Naive thymus-derived CD8-positive, alpha-beta T cell (primary cell): ENCODE results near the gene PCDHGA8. TPM values are rescaled to one million over a fixed set of nuclear protein-coding genes. Genes with fewer than 3 reads are reported as not detected.
"Not testable (repeated sequence)": the region's sequence is repeated elsewhere in the genome, so short reads cannot be mapped to it uniquely, and the experiment has no call there.

Experiments
- ATAC-seq, 2 donors: fragments of 150-1000 bp; cut with Tn5 transposase in 1 of 2; sonication (Bioruptor Pico), chemical (Tn5 transposase) in 1 of 2; 1 replicate in 1 of 2; 2 replicates in 1 of 2; pipeline ENCODE4 v1.10.0; 2021; ENCODE audit warnings: mild to moderate bottlenecking in 2 of 2, moderate library complexity in 2 of 2
- POLR2A ChIA-PET: fragments of 350-600 bp; sonication (Branson Sonifier 250); formaldehyde crosslinking; loops from one replicate; lab custom pipeline; 2021; ENCODE audit warnings: antibody characterized with exemption; lab: Charles Lee
- DNase-seq, 10 donors: peaks; one replicate each; pipeline versions ENCODE4 v3.0.0 to v3.0.0-alpha.2; 2020 to 2022
- H3K27ac Mint-ChIP-seq, 10 donors: one replicate each; pipeline ENCODE4 v1.8.0; 2020 to 2022; ENCODE audit warnings: mild to moderate bottlenecking in 10 of 10, mixed read lengths in 10 of 10, moderate library complexity in 4 of 10, inconsistent platforms in 1 of 10
- H3K27me3 Mint-ChIP-seq, 5 donors: one replicate each; pipeline ENCODE4 v1.8.0; 2021 to 2022; ENCODE audit warnings: mixed read lengths in 5 of 5
- H3K36me3 Mint-ChIP-seq, 3 donors: one replicate each; pipeline ENCODE4 v1.8.0; 2020 to 2022; ENCODE audit warnings: mixed read lengths in 3 of 3, mild to moderate bottlenecking in 2 of 3, inconsistent platforms in 1 of 3
- H3K4me1 Mint-ChIP-seq, 4 donors: one replicate each; pipeline ENCODE4 v1.8.0; 2021 to 2022; ENCODE audit warnings: mixed read lengths in 4 of 4
- H3K4me3 Mint-ChIP-seq, 10 donors: one replicate each; pipeline ENCODE4 v1.8.0; 2020 to 2022; ENCODE audit warnings: mild to moderate bottlenecking in 10 of 10, mixed read lengths in 10 of 10, moderate library complexity in 6 of 10, inconsistent platforms in 1 of 10
- H3K9me3 Mint-ChIP-seq, 9 donors: one replicate each; pipeline ENCODE4 v1.8.0; 2020 to 2022; ENCODE audit warnings: mixed read lengths in 9 of 9, mild to moderate bottlenecking in 3 of 9, inconsistent platforms in 1 of 9, moderate library complexity in 1 of 9
- polyA plus RNA-seq, 3 donors: library from polyadenylated mRNA; unstranded; fragments of 300-500 nt; fragmentation: Illumina TruSeq; gene quantifications; one replicate each; pipeline ENCODE4 v1.2.3, GENCODE V29; 2021
- total RNA-seq, 8 experiments: library from RNA in 2 of 8; stranded (reverse) in 2 of 8; gene quantifications; one replicate each; pipeline ENCODE4 v1.2.3 and lab custom pipeline; 2021 to 2026

Gene PCDHGA8
- total and polyA plus RNA-seq, 5 experiments from 2014 or later, result 0.16 to 0.22 TPM; not detected in 3

- Mint-ChIP-seq H3K36me3 (peaks cover 19 to 49% (median 37%) of the 10 kb centered on the region in 3 donors), H3K9me3 (peaks cover 0 to 77% (median 37%) of the 10 kb centered on the region in 9 donors), H3K27ac (peak overlapping the region in 1 of 10 donors; percentile 24), H3K27me3 (peaks cover 40 to 83% (median 67%) of the 10 kb centered on the region in 5 donors)
- DNase-seq, H3K4me3 Mint-ChIP-seq, POLR2A ChIA-PET, H3K4me1 Mint-ChIP-seq, ATAC-seq: not testable (repeated sequence)
Observed at GRCh38 chr5:141394401-141395187, 2.2 kb downstream of the PCDHGA8 start.

- POLR2A ChIA-PET, H3K4me1 Mint-ChIP-seq: not testable (repeated sequence)
- peak within 1 kb of the TSS in 1 of 10 donors; percentile 79 for H3K27ac Mint-ChIP-seq
- H3K36me3 Mint-ChIP-seq, result peaks cover 19 to 49% (median 29%) of the 10 kb centered on the region in 3 donors
- peak within 1 kb of the TSS; percentile 38 to 67 (median 57) for H3K4me3 Mint-ChIP-seq
- DNase-seq (peak in 4 of 10 donors; percentile 18 to 50 (median 34)), ATAC-seq (peak; percentile 84 to 85)
- peaks cover 0 to 71% (median 31%) of the 10 kb centered on the region in 9 donors for H3K9me3 Mint-ChIP-seq
- H3K27me3 Mint-ChIP-seq, result peaks cover 38 to 80% (median 58%) of the 10 kb centered on the region in 5 donors
Observed at GRCh38 chr5:141397756-141398551, 5.5 kb downstream of the PCDHGA8 start, which contains the start of gene PCDHGB5. Gene PCDHGB5 (plus strand): TSS chr5:141397947. CDS start chr5:141398128, 181 bp downstream.

GRCh38 chr5:141398608-141399007 is 6.2 kb downstream of the PCDHGA8 start:
- no peak for DNase-seq
- ATAC-seq, result no peak
- POLR2A ChIA-PET, result no interaction called here
- Mint-ChIP-seq H3K36me3 (peaks cover 18 to 48% (median 26%) of the 10 kb centered on the region in 3 donors), H3K4me1 (no peaks in the 10 kb centered on the region), H3K4me3 (no peak overlapping the region), H3K9me3 (peaks cover 0 to 71% (median 29%) of the 10 kb centered on the region in 9 donors), H3K27me3 (peaks cover 40 to 80% (median 61%) of the 10 kb centered on the region in 5 donors), H3K27ac (peak overlapping the region in 1 of 10 donors; percentile 79)

- Mint-ChIP-seq H3K4me1 (no peaks in the 10 kb centered on the region), H3K27me3 (peaks cover 42 to 80% (median 63%) of the 10 kb centered on the region in 5 donors), H3K9me3 (peaks cover 0 to 72% (median 26%) of the 10 kb centered on the region in 9 donors), H3K27ac (peak overlapping the region in 2 of 10 donors; percentile 21 to 33), H3K4me3 (peak overlapping the region in 3 of 10 donors; percentile 7 to 36 (median 17)), H3K36me3 (peaks cover 14 to 50% (median 29%) of the 10 kb centered on the region in 3 donors)
- ATAC-seq (no peak), DNase-seq (no peak)
- POLR2A ChIA-PET, result no interaction called here
Observed at GRCh38 chr5:141399555-141400258, 7.3 kb downstream of the PCDHGA8 start.

- Mint-ChIP-seq H3K36me3 (peaks cover 7 to 45% (median 24%) of the 10 kb centered on the region in 3 donors), H3K9me3 (peaks cover 0 to 73% (median 30%) of the 10 kb centered on the region in 9 donors), H3K4me3 (peak within 1 kb of the TSS; percentile 43 to 77 (median 60)), H3K4me1 (no peaks in the 10 kb centered on the region), H3K27ac (no peak within 1 kb of the TSS), H3K27me3 (peaks cover 45 to 84% (median 63%) of the 10 kb centered on the region in 5 donors)
- POLR2A ChIA-PET, result no interaction called here
- ATAC-seq, result no peak
- no peak for DNase-seq
Observed at GRCh38 chr5:141402553-141403243, 10.3 kb downstream of the PCDHGA8 start, which contains the start of gene PCDHGA9. Gene PCDHGA9 (plus strand): TSS chr5:141402778. CDS start chr5:141402953, 175 bp downstream.

- DNase-seq (no peak), ATAC-seq (no peak)
- Mint-ChIP-seq H3K36me3 (peaks cover 7 to 50% (median 25%) of the 10 kb centered on the region in 3 donors), H3K9me3 (peaks cover 0 to 80% (median 34%) of the 10 kb centered on the region in 9 donors), H3K4me1 (peaks cover 0 to 2% (median 2%) of the 10 kb centered on the region in 4 donors), H3K27ac (no peak overlapping the region), H3K27me3 (peaks cover 50 to 91% (median 67%) of the 10 kb centered on the region in 5 donors), H3K4me3 (peak overlapping the region in 1 of 10 donors; percentile 7)
- POLR2A ChIA-PET, result no interaction called here
Observed at GRCh38 chr5:141403387-141403786, 11.0 kb downstream of the PCDHGA8 start.

- Mint-ChIP-seq H3K36me3 (peaks cover 6 to 49% (median 27%) of the 10 kb centered on the region in 3 donors), H3K27ac (peak within 1 kb of the TSS in 2 of 10 donors; percentile 9 to 34), H3K4me3 (peak within 1 kb of the TSS; percentile 43 to 78 (median 61)), H3K27me3 (peaks cover 46 to 78% (median 67%) of the 10 kb centered on the region in 5 donors), H3K9me3 (peaks cover 0 to 67% (median 41%) of the 10 kb centered on the region in 9 donors)
- DNase-seq, result peak in 4 of 10 donors; percentile 28 to 38 (median 33)
- POLR2A ChIA-PET, H3K4me1 Mint-ChIP-seq: not testable (repeated sequence)
- peak; percentile 67 to 71 for ATAC-seq
Observed at GRCh38 chr5:141407790-141408505, 15.5 kb downstream of the PCDHGA8 start, which contains the start of gene PCDHGB6. Gene PCDHGB6 (plus strand): TSS chr5:141408021. CDS start chr5:141408203, 182 bp downstream.

GRCh38 chr5:141409598-141410306 is 17.3 kb downstream of the PCDHGA8 start:
- peaks cover 9 to 21% (median 13%) of the 10 kb centered on the region in 4 donors for H3K4me1 Mint-ChIP-seq
- no peak overlapping the region for H3K27ac Mint-ChIP-seq
- no peak for ATAC-seq
- peaks cover 10 to 48% (median 24%) of the 10 kb centered on the region in 3 donors for H3K36me3 Mint-ChIP-seq
- peak overlapping the region in 1 of 10 donors; percentile 63 for H3K4me3 Mint-ChIP-seq
- H3K27me3 Mint-ChIP-seq, result peaks cover 49 to 78% (median 67%) of the 10 kb centered on the region in 5 donors
- POLR2A ChIA-PET, result no interaction called here
- no peak for DNase-seq
- peaks cover 0 to 68% (median 44%) of the 10 kb centered on the region in 9 donors for H3K9me3 Mint-ChIP-seq

- Mint-ChIP-seq H3K36me3 (peaks cover 14 to 46% (median 23%) of the 10 kb centered on the region in 3 donors), H3K27ac (peak overlapping the region in 1 of 10 donors; percentile 50), H3K27me3 (peaks cover 45 to 77% (median 64%) of the 10 kb centered on the region in 5 donors), H3K9me3 (peaks cover 0 to 65% (median 40%) of the 10 kb centered on the region in 9 donors), H3K4me3 (no peak overlapping the region), H3K4me1 (peaks cover 9 to 21% (median 13%) of the 10 kb centered on the region in 4 donors)
- DNase-seq (no peak), ATAC-seq (no peak)
- POLR2A ChIA-PET, result no interaction called here
Observed at GRCh38 chr5:141411575-141411974, 19.1 kb downstream of the PCDHGA8 start.
